K562 (cell line): ENCODE data around the gene NR1D2. TPM values are rescaled to one million over a fixed set of nuclear protein-coding genes. Genes with fewer than 3 reads are reported as not detected.

Experiments used
- AFF1 ChIP-seq, 2 experiments: fragments of 450-650 bp; IDR thresholded peaks; 2 replicates each; pipeline ENCODE4 v1.6.1; 2018; ENCODE audit warnings: mild to moderate bottlenecking in 2 of 2, low read depth in 1 of 2; ENCODE audit not compliant: partially characterized antibody in 2 of 2
- BCL6 ChIP-seq: fragments of 250-450 bp; sonication (Bioruptor Pico); IDR thresholded peaks from 2 replicates; pipeline ENCODE4 v1.4.0; 2020
- CEBPZ ChIP-seq: fragments of 150-350 bp; IDR thresholded peaks from 2 replicates; pipeline ENCODE4 v1.6.1; 2014; ENCODE audit warnings: low read depth, mild to moderate bottlenecking, low read length, borderline replicate concordance
- CHD2 ChIP-seq: IDR thresholded peaks from 2 replicates; pipeline ENCODE4 v1.6.1; 2011; ENCODE audit warnings: low read depth, low read length
- FOXJ2 ChIP-seq: fragments of 200-800 bp; sonication (Bioruptor generic); IDR thresholded peaks from 2 replicates; pipeline ENCODE4 v1.6.1; 2016; ENCODE audit warnings: missing genetic modification characterization, missing compliant biosample characterization
- KLF16 ChIP-seq: IDR thresholded peaks from 2 replicates; pipeline ENCODE4 v1.6.1; 2016; ENCODE audit warnings: antibody characterized with exemption
- RBM39 ChIP-seq: fragments of 200-400 bp; formaldehyde crosslinking; optimal IDR thresholded peaks from 2 replicates; pipeline ENCODE3; 2018; ENCODE audit warnings: low read depth, low read length
- RNF219 ChIP-seq: fragments of 250-450 bp; sonication (Bioruptor Pico); IDR thresholded peaks from 2 replicates; pipeline ENCODE4 v1.5.0; 2022; ENCODE audit warnings: mild to moderate bottlenecking
- STAT5B ChIP-seq: fragments of 250-450 bp; sonication (Bioruptor Pico); IDR thresholded peaks from 2 replicates; pipeline ENCODE4 v1.8.0; 2021; ENCODE audit warnings: mild to moderate bottlenecking, inconsistent platforms
- TAF15 ChIP-seq: fragments of 200-400 bp; formaldehyde crosslinking; IDR thresholded peaks from 2 replicates; pipeline ENCODE4 v1.6.1; 2017; ENCODE audit warnings: mild to moderate bottlenecking, low read depth, low read length, moderate library complexity
- ZBTB17 ChIP-seq: fragments of 450-650 bp; formaldehyde crosslinking; IDR thresholded peaks from 2 replicates; pipeline ENCODE4 v1.4.0; 2020; ENCODE audit warnings: mild to moderate bottlenecking
- ZMIZ1 ChIP-seq, 2 experiments: fragments of 150-350 bp in 1 of 2; IDR thresholded peaks; 2 replicates each; pipeline ENCODE4 v1.6.1; 2012 to 2016; ENCODE audit warnings: low read depth in 2 of 2, low read length in 2 of 2, mild to moderate bottlenecking in 1 of 2, moderate library complexity in 1 of 2
- ZNF551 ChIP-seq: fragments of 250-450 bp; sonication (Bioruptor Pico); IDR thresholded peaks from 2 replicates; pipeline ENCODE4 v1.5.0; 2021; ENCODE audit warnings: mild to moderate bottlenecking, moderate library complexity
- ZNF77 ChIP-seq: fragments of 250-450 bp; sonication (Bioruptor Pico); IDR thresholded peaks from 2 replicates; pipeline ENCODE4 v1.5.0; 2020
- polyA plus RNA-seq, 8 experiments: library from polyadenylated mRNA; depleted of rRNA in 4 of 8; stranded (reverse) in 5 of 8; unstranded in 3 of 8; fragments of >200 nt; fragmentation: Nextera tagmentation in 2 of 8; fragmentation: Illumina TruSeq in 1 of 8; extraction: Ambion mirVana in 2 of 8; extraction: Trizol in 1 of 8; gene quantifications; 2 replicates each; pipeline versions ENCODE4 v1.2.1 to v1.2.3, GENCODE V29; 2011 to 2014; ENCODE audit warnings: inconsistent platforms in 1 of 8, missing spikeins in 1 of 8
- total RNA-seq, 7 experiments: library from RNA; depleted of rRNA in 6 of 7; stranded (reverse); fragments of >200 nt in 6 of 7; fragmentation: Illumina TruSeq in 2 of 7; extraction: Trizol in 2 of 7; gene quantifications; 2 replicates each; pipeline versions ENCODE4 v1.2.1 to v1.2.3, GENCODE V29; 2011 to 2021; ENCODE audit warnings: low replicate concordance in 1 of 7

NR1D2 gene
- total and polyA plus RNA-seq, 9 of the 15 experiments (the other 6 are each of a cell fraction or from before 2014, with no cell fraction given) = 1.2 to 5.5 (median 2.9) TPM

GRCh38 chr3:23916886-23917678, 28.0 kb upstream of the NR1D2 start, which contains the start of the genes NKIRAS1 and RPL15 (continued):
- peak; percentile 82 for TF ChIP-seq RBM39
- 0 out of 2 replicates have a peak, but pooled peaks have one; percentile 43 for TF ChIP-seq RNF219
- no peak; the same call in 1 of the 2 replicates for TF ChIP-seq KLF16
- TF ChIP-seq STAT5B = no peak
- no peak for TF ChIP-seq ZNF551
- no peak for TF ChIP-seq CEBPZ
- peak in 1 of 2 experiments; percentile 85; a peak in 2 of 4 replicates for TF ChIP-seq ZMIZ1 (IDR thresholded peaks at IDR 0.05; ENCODE audit: low read depth in 2 of 2, low read length in 2 of 2)
- peak; percentile 84 for TF ChIP-seq CHD2
- peak; percentile 78 for TF ChIP-seq ZBTB17 (CRISPR knock-in tag)
- no peak for TF ChIP-seq ZNF77 (CRISPR knock-in tag)
- no peak for TF ChIP-seq TAF15
- peak; percentile 75 to 94 for TF ChIP-seq AFF1 (IDR thresholded peaks at IDR 0.05; ENCODE audit: low read depth in 1 of 2, partially characterized antibody in 2 of 2)
- TF ChIP-seq BCL6 (CRISPR knock-in tag) = no peak
- TF ChIP-seq FOXJ2 (tag) = peak; percentile 66; the same call in 1 of the 2 replicates
